GM20000 (cell line): Measurements from ENCODE around the gene CTSL.

ENCODE experiments used
- DNase-seq: peaks from one replicate; pipeline ENCODE4 v3.0.0; 2012; ENCODE audit warnings: low spot score
- CTCF ChIP-seq: IDR thresholded peaks from 2 replicates; pipeline ENCODE4 v1.5.1; 2012; ENCODE audit warnings: mild to moderate bottlenecking, control low read depth; ENCODE audit errors: extremely low read depth, missing control alignments

CTSL gene

DNA sequence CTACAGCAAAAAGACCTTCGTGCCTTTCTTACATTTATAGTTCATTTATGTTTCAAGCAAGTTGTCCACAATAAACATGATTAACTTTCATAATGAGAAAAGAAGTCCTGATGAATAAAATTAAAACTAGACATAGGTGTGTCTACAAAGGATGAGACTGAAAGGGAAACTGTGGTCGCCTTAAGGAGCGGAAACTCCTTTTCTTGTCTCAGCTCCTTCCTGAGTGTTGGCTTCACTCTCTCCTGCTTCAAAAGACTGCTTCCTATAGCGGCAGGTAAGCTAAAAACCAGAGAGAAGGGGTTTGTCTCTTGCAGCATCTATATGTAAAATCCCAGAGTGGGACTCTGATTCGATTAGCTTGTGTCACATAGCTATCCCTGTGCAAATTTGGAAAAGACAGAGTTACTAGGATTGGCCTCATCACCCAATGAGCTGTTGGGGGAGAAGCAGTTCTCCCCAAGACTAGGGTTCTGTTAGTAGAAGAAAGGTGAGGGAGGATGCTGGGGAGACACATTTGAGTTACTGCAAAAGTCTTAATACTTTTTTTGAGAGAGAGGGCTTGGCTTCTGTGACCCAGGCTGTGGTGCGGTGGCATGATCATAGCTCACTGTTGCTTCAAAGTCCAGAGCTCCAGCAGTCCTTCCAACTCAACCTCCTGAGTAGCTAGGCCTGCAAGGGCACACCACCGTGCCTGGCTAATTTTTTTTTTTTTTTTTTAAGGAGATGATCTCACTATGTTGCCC is 16.8 kb upstream of the CTSL start:
- no peak for TF ChIP-seq CTCF

GRCh38 chr9:87710443-87710842 is 15.5 kb upstream of the CTSL start:
- no peak for TF ChIP-seq CTCF
- DNase-seq: no peak

More for the DNA sequence above, 16.8 kb upstream of the CTSL start:
- DNase-seq: no peak

DNA sequence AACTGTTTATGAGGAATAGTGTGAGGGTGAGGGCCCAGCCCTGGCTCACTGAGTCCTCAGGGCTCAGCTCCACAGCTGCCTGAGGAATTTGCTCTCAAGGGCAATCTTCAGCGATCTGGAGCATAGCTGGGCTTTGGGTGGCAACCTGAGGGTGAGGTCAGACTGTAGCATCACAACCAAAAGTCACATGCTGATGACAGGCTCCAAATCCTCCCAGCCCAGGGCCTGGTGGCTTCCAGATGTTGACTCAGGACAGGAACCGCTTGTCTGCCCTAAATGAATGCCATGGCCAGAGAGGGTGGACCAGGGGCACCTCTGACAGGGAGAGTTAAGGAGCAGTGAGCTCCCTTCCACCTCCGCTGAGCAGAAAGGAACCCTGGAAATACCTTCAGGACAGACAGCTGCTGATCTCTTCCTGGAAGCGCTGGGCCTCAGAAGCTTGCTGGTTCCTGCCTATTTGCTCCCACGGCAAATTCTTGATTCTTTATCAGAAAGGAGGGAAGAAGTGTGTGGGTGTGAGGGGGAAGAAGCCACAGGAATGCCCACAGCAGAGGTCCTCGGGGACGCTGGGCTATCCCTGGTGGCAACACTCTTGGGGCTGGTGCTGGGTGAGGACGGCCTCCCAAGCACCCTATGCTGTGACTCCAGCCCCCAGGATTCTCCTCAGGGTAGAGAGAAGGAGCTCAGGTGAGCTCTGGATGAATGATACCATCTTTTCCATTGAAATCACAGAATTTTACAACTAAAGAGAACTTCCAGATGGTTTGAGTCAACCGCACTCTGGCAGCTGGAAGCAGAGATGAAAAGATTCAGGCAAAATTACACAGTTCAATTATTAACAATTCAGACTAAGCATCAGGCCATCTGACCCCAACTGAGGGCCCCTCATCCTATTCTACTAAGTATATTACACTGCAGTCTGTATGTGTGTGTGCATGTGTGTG is 13.8 kb upstream of the CTSL start:
- no peak for DNase-seq
- no peak for TF ChIP-seq CTCF

- TF ChIP-seq CTCF: no peak
- no peak for DNase-seq
Observed at GRCh38 chr9:87712801-87713277, 13.1 kb upstream of the CTSL start.

GRCh38 chr9:87713278-87713987 is 12.5 kb upstream of the CTSL start:
- DNase-seq: no peak

GRCh38 chr9:87713988-87714330 is 12.0 kb upstream of the CTSL start:
- no peak for DNase-seq
- TF ChIP-seq CTCF: no peak

More at GRCh38 chr9:87713278-87713987, 12.5 kb upstream of the CTSL start:
- no peak for TF ChIP-seq CTCF
